Lower lobe of right lung (tissue), 2 donors: ENCODE results near the gene XKR7. TPM values are rescaled to one million over a fixed set of nuclear protein-coding genes. Genes with fewer than 3 reads are reported as not detected.
"Not testable (repeated sequence)": the region's sequence is repeated elsewhere in the genome, so short reads cannot be mapped to it uniquely, and the experiment has no call there.

ENCODE experiments used
- ATAC-seq, 2 donors: fragments of 200-7000 bp; cut with Tn5 transposase; one replicate each; pipeline ENCODE4 v1.9.1; 2020 to 2022; ENCODE audit warnings: mild to moderate bottlenecking in 2 of 2, moderate library complexity in 2 of 2
- DNase-seq: peaks from one replicate; pipeline ENCODE4 v3.0.0-alpha.2; 2020
- H3K27ac ChIP-seq: fragments of 200-600 bp; one replicate; pipeline ENCODE4 v1.8.0; 2022
- H3K27me3 ChIP-seq: fragments of 200-600 bp; one replicate; pipeline ENCODE4 v1.8.0; 2022; ENCODE audit warnings: low read depth
- H3K36me3 ChIP-seq: fragments of 200-600 bp; one replicate; pipeline ENCODE4 v1.8.0; 2022; ENCODE audit warnings: mild to moderate bottlenecking
- H3K4me1 ChIP-seq: fragments of 200-600 bp; one replicate; pipeline ENCODE4 v1.8.0; 2022
- H3K4me3 ChIP-seq: fragments of 200-600 bp; one replicate; pipeline ENCODE4 v1.8.0; 2022; ENCODE audit warnings: mild to moderate bottlenecking
- H3K9me3 ChIP-seq: fragments of 200-600 bp; one replicate; pipeline ENCODE4 v1.8.0; 2022
- intact Hi-C: fragments of 100-400 bp; cut with DNase I; formaldehyde crosslinking; loops from one replicate; pipeline ENCODE4 v1.11.0; 2022
- total RNA-seq: library from RNA; stranded (reverse); fragmentation: NEBNext Ultra II Directional; extraction: Animal tissue kit (Norgen Biotek cat#: 25700); gene quantifications from one replicate; pipeline ENCODE4 v1.2.1, GENCODE V29; 2021
- TF ChIP-seq, protein P1 (sequence below): fragments of 200-600 bp; IDR thresholded peaks from one replicate; pipeline ENCODE4 v1.8.0; 2022; ENCODE audit warnings: antibody characterized with exemption, mild to moderate bottlenecking
- donor health status: DM: no; HTN: yes; CAD: no; lungs with severe emphysema.

The XKR7 gene
- total RNA-seq, 1 donor from 2014 or later = 0.06 TPM

DNA sequence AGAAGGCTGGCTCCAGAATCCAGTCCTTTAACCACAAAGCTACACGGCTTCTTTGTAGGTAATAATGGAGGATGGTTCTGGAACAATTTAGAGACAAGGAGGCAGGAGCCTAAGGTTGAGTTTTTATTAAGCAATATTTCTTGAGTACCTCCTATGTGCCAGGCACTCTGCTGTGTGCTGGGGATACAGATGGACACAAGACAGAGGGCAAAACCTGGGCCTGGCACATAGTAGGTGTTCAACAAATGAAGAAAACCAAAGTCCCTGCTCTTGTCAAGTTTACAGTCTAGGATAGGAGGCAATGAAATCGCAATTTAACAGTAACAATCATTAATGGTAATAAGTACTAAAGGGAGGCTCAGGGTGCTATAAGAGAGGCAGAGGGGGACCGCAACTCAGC lies 59.7 kb downstream of the XKR7 start:
- Histone ChIP-seq H3K4me3 (no peak overlapping the region), H3K36me3 (peaks cover 19% of the 10 kb centered on the region), H3K27ac (no peak overlapping the region), H3K27me3 (peaks cover 11% of the 10 kb centered on the region), H3K9me3 (no peaks in the 10 kb centered on the region), H3K4me1 (peaks cover 12% of the 10 kb centered on the region)
- ATAC-seq = no peak
- TF ChIP-seq, protein P1, sequence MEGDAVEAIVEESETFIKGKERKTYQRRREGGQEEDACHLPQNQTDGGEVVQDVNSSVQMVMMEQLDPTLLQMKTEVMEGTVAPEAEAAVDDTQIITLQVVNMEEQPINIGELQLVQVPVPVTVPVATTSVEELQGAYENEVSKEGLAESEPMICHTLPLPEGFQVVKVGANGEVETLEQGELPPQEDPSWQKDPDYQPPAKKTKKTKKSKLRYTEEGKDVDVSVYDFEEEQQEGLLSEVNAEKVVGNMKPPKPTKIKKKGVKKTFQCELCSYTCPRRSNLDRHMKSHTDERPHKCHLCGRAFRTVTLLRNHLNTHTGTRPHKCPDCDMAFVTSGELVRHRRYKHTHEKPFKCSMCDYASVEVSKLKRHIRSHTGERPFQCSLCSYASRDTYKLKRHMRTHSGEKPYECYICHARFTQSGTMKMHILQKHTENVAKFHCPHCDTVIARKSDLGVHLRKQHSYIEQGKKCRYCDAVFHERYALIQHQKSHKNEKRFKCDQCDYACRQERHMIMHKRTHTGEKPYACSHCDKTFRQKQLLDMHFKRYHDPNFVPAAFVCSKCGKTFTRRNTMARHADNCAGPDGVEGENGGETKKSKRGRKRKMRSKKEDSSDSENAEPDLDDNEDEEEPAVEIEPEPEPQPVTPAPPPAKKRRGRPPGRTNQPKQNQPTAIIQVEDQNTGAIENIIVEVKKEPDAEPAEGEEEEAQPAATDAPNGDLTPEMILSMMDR = no peak
- DNase-seq = no peak
- intact Hi-C loops = no loop called here

DNA sequence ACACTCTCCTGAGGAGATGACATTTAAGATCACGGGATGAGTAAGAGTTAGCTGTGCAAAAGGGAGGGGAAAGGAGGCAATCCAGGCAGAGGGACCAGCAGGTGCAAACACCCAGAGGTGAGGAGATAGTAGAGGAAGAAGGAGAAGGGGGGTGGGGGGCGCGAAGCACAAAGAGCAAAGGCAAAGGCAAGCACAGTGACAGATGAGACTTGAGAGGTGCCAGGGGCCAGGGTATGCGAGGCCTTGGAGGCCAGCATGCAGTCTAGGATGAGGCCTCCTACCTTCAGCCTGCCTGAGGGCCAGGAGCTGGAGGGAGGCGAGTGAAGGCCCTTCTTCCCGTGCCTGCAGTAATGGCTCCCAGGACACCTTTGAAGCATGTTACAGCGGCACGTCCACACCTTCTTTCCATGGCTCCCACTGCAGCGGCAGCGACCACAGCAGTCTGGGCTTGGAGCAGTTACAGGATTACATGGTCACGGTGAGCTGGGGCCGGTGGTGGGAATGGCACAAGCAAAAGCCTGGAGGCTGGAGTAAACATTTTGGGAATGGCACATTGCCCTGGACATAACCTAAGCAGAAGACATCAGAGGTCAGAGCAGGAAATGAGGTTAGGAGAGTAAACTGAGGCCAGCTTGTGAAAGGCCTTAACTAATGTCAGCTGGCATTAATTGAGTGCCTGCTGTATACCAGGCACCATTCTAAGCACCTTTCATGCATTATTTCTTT lies 60.9 kb downstream of the XKR7 start:
- no peak for DNase-seq
- TF ChIP-seq, protein P1 = no peak
- intact Hi-C loops = no loop called here

DNA sequence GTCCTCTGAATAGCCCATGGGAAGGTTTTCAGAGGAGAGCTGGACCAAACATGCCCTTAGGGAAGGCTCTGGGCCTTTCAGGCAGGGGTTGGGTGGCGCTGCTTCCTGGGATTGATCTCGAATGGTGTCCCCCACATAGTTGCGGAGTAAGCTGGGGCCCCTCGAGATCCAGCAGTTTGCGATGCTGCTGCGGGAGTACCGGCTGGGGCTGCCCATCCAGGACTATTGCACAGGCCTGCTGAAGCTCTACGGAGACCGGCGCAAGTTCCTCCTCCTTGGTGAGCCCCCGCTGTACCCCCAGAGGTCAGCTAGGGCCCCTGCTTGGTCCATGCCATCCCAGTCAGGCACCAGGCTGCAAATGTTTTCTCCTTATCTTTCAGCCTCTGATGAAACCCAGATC lies 61.6 kb downstream of the XKR7 start:
- TF ChIP-seq, protein P1 = no peak
- H3K4me3 ChIP-seq = no peak overlapping the region
- peaks cover 8% of the 10 kb centered on the region for H3K27me3 ChIP-seq
- H3K4me1 ChIP-seq = peaks cover 27% of the 10 kb centered on the region
- H3K9me3 ChIP-seq = no peaks in the 10 kb centered on the region
- ATAC-seq = no peak
- intact Hi-C loops = no loop called here
- no peak for DNase-seq
- H3K36me3 ChIP-seq = peaks cover 15% of the 10 kb centered on the region
- no peak overlapping the region for H3K27ac ChIP-seq

More for the DNA sequence above, 60.9 kb downstream of the XKR7 start:
- Histone ChIP-seq H3K4me3 (no peak overlapping the region), H3K27ac (no peak overlapping the region), H3K27me3 (peaks cover 7% of the 10 kb centered on the region), H3K9me3 (no peaks in the 10 kb centered on the region), H3K4me1 (peaks cover 20% of the 10 kb centered on the region), H3K36me3 (peaks cover 15% of the 10 kb centered on the region)
- ATAC-seq = no peak

DNA sequence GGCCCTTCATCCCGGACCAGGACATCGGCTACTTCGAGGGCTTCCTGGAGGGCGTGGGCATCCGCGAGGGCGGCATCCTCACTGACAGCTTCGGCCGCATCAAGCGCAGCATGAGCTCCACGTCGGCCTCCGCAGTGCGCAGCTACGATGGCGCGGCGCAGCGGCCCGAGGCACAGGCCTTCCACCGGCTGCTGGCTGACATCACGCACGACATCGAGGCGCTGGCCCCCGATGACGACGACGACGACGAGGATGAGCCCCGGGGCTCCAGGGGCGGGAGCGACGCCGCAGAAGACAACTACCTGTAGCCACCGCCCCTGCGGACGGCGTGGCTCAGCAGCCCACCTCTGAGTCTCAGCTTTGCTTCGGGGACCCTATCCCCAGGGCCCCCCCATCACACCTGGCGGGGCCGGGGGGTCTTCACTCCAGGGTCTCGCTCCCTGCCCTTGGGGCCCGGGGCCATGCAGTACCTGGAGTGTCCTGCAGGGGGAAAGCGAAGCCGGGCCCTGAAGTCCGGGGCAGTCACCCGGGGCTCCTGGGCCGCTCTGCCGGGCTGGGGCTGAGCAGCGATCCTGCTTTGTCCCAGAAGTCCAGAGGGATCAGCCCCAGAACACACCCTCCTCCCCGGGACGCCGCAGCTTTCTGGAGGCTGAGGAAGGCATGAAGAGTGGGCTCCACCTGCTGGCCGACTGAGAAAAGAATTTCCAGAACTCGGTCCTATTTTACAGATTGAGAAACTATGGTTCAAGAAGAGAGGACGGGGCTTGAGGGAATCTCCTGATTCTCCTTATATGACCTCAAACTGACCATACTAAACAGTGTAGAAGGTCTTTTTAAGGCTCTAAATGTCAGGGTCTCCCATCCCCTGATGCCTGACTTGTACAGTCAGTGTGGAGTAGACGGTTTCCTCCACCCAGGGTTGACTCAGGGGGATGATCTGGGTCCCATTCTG lies 63.3 kb downstream of the XKR7 start:
- Histone ChIP-seq H3K36me3 (peaks cover 12% of the 10 kb centered on the region), H3K27ac (no peak overlapping the region), H3K4me1 (peaks cover 31% of the 10 kb centered on the region), H3K27me3 (peaks cover 18% of the 10 kb centered on the region), H3K9me3 (no peaks in the 10 kb centered on the region), H3K4me3 (peak overlapping the region; percentile 41)
- DNase-seq (peak; percentile 83), ATAC-seq (peak; percentile 83 to 85)
- TF ChIP-seq, protein P1 = peak; percentile 96
- intact Hi-C loops = no loop called here

DNA sequence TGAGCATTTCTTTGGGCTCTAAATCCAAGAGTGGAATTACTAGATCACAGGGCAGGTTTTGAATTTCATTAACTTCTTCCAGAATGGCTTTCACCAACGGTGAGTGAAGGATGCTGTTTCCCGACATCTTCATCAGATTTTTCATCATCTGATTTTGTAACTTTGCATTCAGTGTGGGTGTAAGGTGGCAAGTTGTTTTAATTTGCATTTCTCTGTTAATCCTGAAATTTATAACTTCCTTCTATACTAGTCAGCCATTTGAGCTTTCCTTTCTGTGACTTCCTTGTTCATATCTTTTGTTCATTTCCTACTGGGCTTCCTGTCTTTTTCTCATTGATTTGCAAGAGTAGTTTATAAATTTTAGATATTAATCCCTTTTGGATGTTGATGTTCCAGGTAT lies 65.4 kb downstream of the XKR7 start:
- TF ChIP-seq, protein P1 = no peak
- H3K27me3 ChIP-seq = peaks cover 18% of the 10 kb centered on the region
- ATAC-seq = no peak
- no peak for DNase-seq
- H3K4me3 ChIP-seq = no peak overlapping the region
- peaks cover 31% of the 10 kb centered on the region for H3K4me1 ChIP-seq
- H3K36me3 ChIP-seq = peaks cover 10% of the 10 kb centered on the region
- intact Hi-C loops = no loop called here
- H3K9me3 ChIP-seq = no peaks in the 10 kb centered on the region
- H3K27ac ChIP-seq = peak overlapping the region; percentile 18

DNA sequence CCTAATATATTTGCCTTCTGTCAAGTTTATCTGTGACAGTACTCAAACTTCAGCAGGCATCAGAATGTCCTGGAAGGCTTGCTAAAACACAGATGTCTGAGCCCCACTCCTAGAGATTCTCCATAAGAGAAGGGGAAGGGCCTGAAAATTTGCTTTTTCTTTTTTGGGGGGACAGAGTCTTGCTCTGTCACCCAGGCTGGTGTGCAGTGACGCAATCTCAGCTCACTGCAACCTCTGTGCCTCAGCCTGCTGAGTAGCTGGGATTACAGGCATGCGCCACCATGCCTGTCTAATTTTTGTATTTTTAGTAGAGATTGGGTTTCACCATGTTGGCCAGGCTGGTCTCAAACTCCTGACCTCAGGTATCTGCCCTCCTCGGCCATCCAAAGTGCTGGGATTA lies 65.8 kb downstream of the XKR7 start:
- H3K36me3 ChIP-seq, H3K4me3 ChIP-seq, DNase-seq, H3K9me3 ChIP-seq, ATAC-seq, intact Hi-C loops: not testable (repeated sequence)
- Histone ChIP-seq H3K27me3 (peaks cover 18% of the 10 kb centered on the region), H3K4me1 (peaks cover 31% of the 10 kb centered on the region), H3K27ac (peak overlapping the region; percentile 18)
